MM.1S (cell line): ENCODE data around the gene DNPH1.
A peak's percentile ranks its signal among the peaks of the same experiment; 100 is the strongest.

ENCODE experiments used
- DNase-seq: peaks from one replicate; pipeline ENCODE4 v3.0.0-alpha.2; 2015
- H2AFZ ChIP-seq: fragments of 300-600 bp; sonication (generic); 2 replicates; pipeline ENCODE4 v1.6.0; 2016; ENCODE audit warnings: antibody characterized with exemption, low read length
- H3F3A ChIP-seq: fragments of 300-600 bp; sonication (generic); 2 replicates; pipeline ENCODE4 v1.6.1; 2016; ENCODE audit warnings: mild to moderate bottlenecking, antibody characterized with exemption, low read length, moderate library complexity, mixed read lengths; ENCODE audit not compliant: insufficient read depth
- H3K27ac ChIP-seq: fragments of 300-600 bp; sonication (generic); 2 replicates; pipeline ENCODE4 v1.5.1; 2016; ENCODE audit warnings: mild to moderate bottlenecking, low read length
- H3K27me3 ChIP-seq: fragments of 300-600 bp; sonication (generic); replicated peaks from 2 replicates; pipeline ENCODE4 v1.6.0; 2016; ENCODE audit warnings: low read length; ENCODE audit not compliant: insufficient read depth
- H3K36me3 ChIP-seq: fragments of 300-600 bp; sonication (generic); replicated peaks from 2 replicates; pipeline ENCODE4 v1.6.1; 2016; ENCODE audit warnings: mild to moderate bottlenecking, low read length, mixed read lengths; ENCODE audit not compliant: insufficient read depth
- H3K4me1 ChIP-seq: fragments of 300-600 bp; sonication (generic); 2 replicates; pipeline ENCODE4 v1.6.1; 2016; ENCODE audit warnings: low read length, mixed read lengths
- H3K4me2 ChIP-seq: fragments of 300-600 bp; sonication (generic); 2 replicates; pipeline ENCODE4 v1.6.0; 2016; ENCODE audit warnings: low read depth, low read length
- H3K4me3 ChIP-seq: fragments of 300-600 bp; sonication (generic); 2 replicates; pipeline ENCODE4 v1.5.1; 2016; ENCODE audit warnings: low read length, mixed read lengths
- H3K79me2 ChIP-seq: fragments of 300-600 bp; sonication (generic); 2 replicates; pipeline ENCODE4 v1.6.1; 2016; ENCODE audit warnings: mixed run types, low read length, mixed read lengths
- H3K9ac ChIP-seq: fragments of 300-600 bp; sonication (generic); 2 replicates; pipeline ENCODE4 v1.6.1; 2016; ENCODE audit warnings: low read length, mixed read lengths
- H3K9me2 ChIP-seq: fragments of 300-600 bp; sonication (generic); replicated peaks from 2 replicates; pipeline ENCODE4 v1.6.1; 2016; ENCODE audit warnings: mild to moderate bottlenecking, low read length, mixed read lengths; ENCODE audit not compliant: insufficient read depth
- H3K9me3 ChIP-seq: fragments of 300-600 bp; sonication (generic); replicated peaks from 2 replicates; pipeline ENCODE4 v1.6.1; 2016; ENCODE audit warnings: mild to moderate bottlenecking, low read length, mixed read lengths; ENCODE audit not compliant: insufficient read depth
- H4K20me1 ChIP-seq: fragments of 300-600 bp; sonication (generic); 2 replicates; pipeline ENCODE4 v1.6.1; 2016; ENCODE audit warnings: mild to moderate bottlenecking, low read length, moderate library complexity, mixed read lengths; ENCODE audit not compliant: insufficient read depth
- CTCF ChIP-seq: fragments of 300-600 bp; sonication (generic); IDR thresholded peaks from 2 replicates; pipeline ENCODE4 v1.5.1; 2016; ENCODE audit warnings: antibody characterized with exemption, low read length, mixed read lengths
- EZH2 ChIP-seq: fragments of 300-600 bp; sonication (generic); optimal IDR thresholded peaks from 2 replicates; pipeline ENCODE3; 2017; ENCODE audit warnings: low read depth, mild to moderate bottlenecking, antibody characterized with exemption, low read length, mixed read lengths
- EZH2phosphoT487 ChIP-seq: fragments of 300-600 bp; sonication (generic); IDR thresholded peaks from 2 replicates; pipeline ENCODE4 v1.6.1; 2018; ENCODE audit warnings: antibody characterized with exemption, low read length

The DNPH1 gene

GRCh38 chr6:43242908-43243663, 13.8 kb upstream of the DNPH1 start, which contains the start of gene TTBK1:
TSS of gene TTBK1 (plus strand) at chr6:43243481. CDS start at chr6:43246661, 3,180 bp downstream.
- H3K4me3 ChIP-seq: no peak within 1 kb of the TSS
- peaks cover 16% of the 10 kb centered on the region for H3K4me1 ChIP-seq
- no peak for DNase-seq
- no peak within 1 kb of the TSS for H2AFZ ChIP-seq
- no peak for TF ChIP-seq EZH2phosphoT487
- no peak for TF ChIP-seq CTCF
- TF ChIP-seq EZH2: no peak
- H3K9me3 ChIP-seq: no peaks in the 10 kb centered on the region
- H3K27me3 ChIP-seq: no peaks in the 10 kb centered on the region
- H3K4me2 ChIP-seq: no peak within 1 kb of the TSS
- H3K9me2 ChIP-seq: no peaks in the 10 kb centered on the region
- H3K36me3 ChIP-seq: no peaks in the 10 kb centered on the region
- no peaks in the 10 kb centered on the region for H3K79me2 ChIP-seq
- peaks cover 12% of the 10 kb centered on the region for H3F3A ChIP-seq
- H3K27ac ChIP-seq: no peak within 1 kb of the TSS
- H3K9ac ChIP-seq: no peak within 1 kb of the TSS
- no peaks in the 10 kb centered on the region for H4K20me1 ChIP-seq

GRCh38 chr6:43241446-43241845, 12.2 kb upstream of the DNPH1 start:
- no peaks in the 10 kb centered on the region for H4K20me1 ChIP-seq
- peaks cover 12% of the 10 kb centered on the region for H3F3A ChIP-seq
- no peaks in the 10 kb centered on the region for H3K79me2 ChIP-seq
- no peak for DNase-seq
- TF ChIP-seq EZH2 (no peak), EZH2phosphoT487 (no peak), CTCF (no peak)
- no peak overlapping the region for H3K9ac ChIP-seq
- no peaks in the 10 kb centered on the region for H3K9me3 ChIP-seq
- H3K27me3 ChIP-seq: no peaks in the 10 kb centered on the region
- H3K4me1 ChIP-seq: peaks cover 16% of the 10 kb centered on the region
- peak overlapping the region; percentile 61 for H3K4me2 ChIP-seq
- peak overlapping the region; percentile 37; the same call in 1 of the 2 replicates for H3K27ac ChIP-seq
- H3K36me3 ChIP-seq: no peaks in the 10 kb centered on the region
- peak overlapping the region; percentile 64 for H2AFZ ChIP-seq
- no peak overlapping the region for H3K4me3 ChIP-seq
- H3K9me2 ChIP-seq: no peaks in the 10 kb centered on the region

- Histone ChIP-seq H3K9ac (no peak overlapping the region), H2AFZ (peak overlapping the region; percentile 64), H3K27me3 (no peaks in the 10 kb centered on the region), H4K20me1 (no peaks in the 10 kb centered on the region), H3K79me2 (no peaks in the 10 kb centered on the region), H3K9me2 (no peaks in the 10 kb centered on the region), H3F3A (peaks cover 10% of the 10 kb centered on the region), H3K9me3 (no peaks in the 10 kb centered on the region), H3K27ac (peak overlapping the region; percentile 37; the same call in 1 of the 2 replicates), H3K36me3 (no peaks in the 10 kb centered on the region), H3K4me2 (peak overlapping the region; percentile 61), H3K4me1 (peaks cover 16% of the 10 kb centered on the region), H3K4me3 (no peak overlapping the region)
- no peak for TF ChIP-seq EZH2phosphoT487
- no peak for TF ChIP-seq EZH2
- TF ChIP-seq CTCF: no peak
- DNase-seq: peak; percentile 28
Measured at GRCh38 chr6:43240950-43241349, 11.7 kb upstream of the DNPH1 start.
